ENCODE measurements around the gene MC2R. TPM values are rescaled to one million over a fixed set of nuclear protein-coding genes. Genes with fewer than 3 reads are reported as not detected.

MC2R gene
- polyA plus RNA-seq (ENCODE audit: insufficient read length in 12 of 12), result 1 to 10 TPM in 2 of 12 donors, under 1 TPM in 8, not detected in 2; 0.12 to 1.9 (median 0.36) TPM
- long read RNA-seq, donor 1, result 0 reads
- long read RNA-seq, donor 2, partial matches to known transcripts, result 0 of 1 reads
- long read RNA-seq, donor 2, other reads (novel, unspliced or antisense), result 0 of 1 reads
- long read RNA-seq, donor 3, result 0 reads
- long read RNA-seq, donor 4, result 0 reads
- long read RNA-seq, donor 5, result 0 reads
- long read RNA-seq, donor 6, result 0 reads
- long read RNA-seq, donor 7, result 0 reads
- long read RNA-seq, donor 8, result 0 reads
- long read RNA-seq, donor 9, result 0 reads
- long read RNA-seq, donor 10, result 0 reads
- long read RNA-seq, donor 11, result 0 reads

GRCh38 chr18:13915391-13915790, at the start of gene MC2R:
Gene MC2R, minus strand, starts transcription at chr18:13915536. Its CDS starts 30,018 bp downstream, at chr18:13885518.
- no peak for DNase-seq

- no peak for DNase-seq
These were observed 30.5 kb upstream of the MC2R start for GRCh38 chr18:13945811-13946210.

GRCh38 chr18:13943338-13943737, 28.0 kb upstream of the MC2R start:
- DNase-seq, result no peak

GRCh38 chr18:13940326-13940725, 25.0 kb upstream of the MC2R start:
- no peak for DNase-seq

- no peak for DNase-seq
These were observed 19.3 kb upstream of the MC2R start for GRCh38 chr18:13934676-13935075.

GRCh38 chr18:13934058-13934457, 18.7 kb upstream of the MC2R start:
- DNase-seq, result no peak

- DNase-seq, result no peak
These were observed 17.1 kb upstream of the MC2R start for GRCh38 chr18:13932285-13933025.

- no peak for DNase-seq
These were observed 15.6 kb upstream of the MC2R start for GRCh38 chr18:13930964-13931363.

- DNase-seq, result no peak
These were observed 7.9 kb upstream of the MC2R start for GRCh38 chr18:13923221-13923620.

- DNase-seq, result no peak
These were observed 3.6 kb upstream of the MC2R start for GRCh38 chr18:13918898-13919297.

GRCh38 chr18:13917401-13917800, 2.1 kb upstream of the MC2R start:
- DNase-seq, result no peak

GRCh38 chr18:13916559-13916958, 1.2 kb upstream of the MC2R start:
- no peak for DNase-seq

GRCh38 chr18:13915995-13916431, 677 bp upstream of the MC2R start:
- DNase-seq, result peak; percentile 42

- no peak for DNase-seq
These were observed 580 bp downstream of the MC2R start for GRCh38 chr18:13914756-13915155.

GRCh38 chr18:13914170-13914569, 1.2 kb downstream of the MC2R start:
- no peak for DNase-seq

GRCh38 chr18:13913205-13913604, 2.1 kb downstream of the MC2R start:
- DNase-seq, result no peak

- DNase-seq, result no peak
These were observed 2.7 kb downstream of the MC2R start for GRCh38 chr18:13912601-13913000.

- no peak for DNase-seq
These were observed 4.3 kb downstream of the MC2R start for GRCh38 chr18:13910986-13911385.

- no peak for DNase-seq
These were observed 4.8 kb downstream of the MC2R start for GRCh38 chr18:13910501-13910900.

GRCh38 chr18:13909141-13909940, 6.0 kb downstream of the MC2R start:
- no peak for DNase-seq

- DNase-seq, result no peak
These were observed 14.7 kb downstream of the MC2R start for GRCh38 chr18:13900633-13901032.

GRCh38 chr18:13895505-13896033, 19.8 kb downstream of the MC2R start:
- DNase-seq, result no peak

All from muscle of arm (tissue), 14 donors.